GM21717 (cell line): ENCODE measurements around the gene MLXIPL.
"Not testable (repeated sequence)": the region's sequence is repeated elsewhere in the genome, so short reads cannot be mapped to it uniquely, and the experiment has no call there.

ENCODE experiments used
- ATAC-seq: cut with Tn5 transposase; IDR thresholded peaks from one replicate; pipeline ENCODE4 v1.9.1; 2021; ENCODE audit warnings: mild to moderate bottlenecking, moderate library complexity; ENCODE audit not compliant: unreplicated experiment

The MLXIPL gene

DNA sequence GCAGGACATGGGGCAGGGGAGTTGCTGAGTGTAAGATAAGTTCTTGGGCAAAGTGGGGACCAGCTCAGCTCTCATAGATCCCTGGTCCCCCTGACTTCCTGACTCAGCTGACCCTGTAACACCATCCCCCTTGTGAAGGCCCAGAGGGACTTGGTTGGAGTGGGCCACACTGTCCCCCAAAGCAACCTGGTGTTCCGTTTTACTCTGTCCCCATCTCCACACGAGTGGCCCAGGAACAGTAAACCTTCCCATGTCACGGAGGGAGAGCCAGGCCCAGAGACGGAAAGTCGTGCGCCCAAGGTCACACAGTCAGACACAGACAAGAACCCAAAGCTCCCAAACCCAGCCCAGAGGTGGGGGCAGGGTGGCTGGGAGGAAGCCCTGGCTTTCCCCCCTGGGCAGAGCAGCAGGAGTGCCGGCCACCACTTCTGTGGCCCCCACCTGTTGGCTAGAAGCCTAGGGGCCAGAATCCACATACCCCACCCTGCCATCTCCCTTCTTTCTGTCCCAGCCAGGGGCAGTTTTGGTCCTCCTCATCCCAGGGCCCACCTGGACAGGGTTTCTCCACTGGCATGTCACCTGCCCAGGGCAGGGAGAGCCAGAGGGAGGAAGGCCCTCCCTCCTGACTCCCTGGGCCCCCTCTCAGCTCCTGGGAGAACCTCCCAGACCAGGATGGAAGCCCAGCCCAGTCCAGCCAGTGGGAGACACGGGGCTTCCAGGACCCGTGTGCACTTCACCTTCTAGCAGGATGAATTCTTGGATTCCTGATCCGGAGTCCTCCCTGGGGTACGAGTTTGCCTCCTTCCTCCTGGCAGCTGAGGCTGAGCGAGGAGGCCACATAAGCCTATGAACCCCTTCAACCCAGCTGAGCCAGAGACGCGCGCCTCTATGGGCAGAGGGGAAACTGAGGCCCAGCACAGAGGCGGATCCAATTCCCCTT lies 22.7 kb upstream of the MLXIPL start:
- ATAC-seq, result no peak

DNA sequence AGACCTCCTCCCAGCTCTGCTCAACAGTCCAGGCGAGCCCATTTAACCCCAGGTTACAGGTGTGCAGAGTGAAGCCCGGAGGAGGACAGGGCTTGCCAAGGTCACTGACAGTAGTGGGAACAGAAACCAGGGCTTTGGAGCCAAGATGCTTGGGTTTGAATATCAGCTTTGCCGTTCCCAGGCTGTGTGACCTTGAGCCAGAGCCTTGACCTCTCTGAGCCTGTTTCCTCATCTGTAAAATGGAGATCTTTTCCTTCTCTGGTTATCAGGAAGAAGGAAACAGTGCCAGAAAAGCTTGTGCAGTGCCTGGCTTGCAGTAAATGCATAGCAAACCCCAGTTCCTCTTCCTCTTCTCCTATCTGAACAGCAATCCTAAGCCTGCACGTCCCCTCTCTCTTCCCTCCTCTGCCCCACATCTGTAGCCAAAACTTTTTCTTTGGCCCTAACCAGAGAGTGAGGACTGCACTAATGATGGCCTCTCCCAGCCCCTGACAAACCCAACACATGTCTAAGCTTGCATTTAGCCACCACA lies 21.4 kb upstream of the MLXIPL start:
- ATAC-seq, result no peak

DNA sequence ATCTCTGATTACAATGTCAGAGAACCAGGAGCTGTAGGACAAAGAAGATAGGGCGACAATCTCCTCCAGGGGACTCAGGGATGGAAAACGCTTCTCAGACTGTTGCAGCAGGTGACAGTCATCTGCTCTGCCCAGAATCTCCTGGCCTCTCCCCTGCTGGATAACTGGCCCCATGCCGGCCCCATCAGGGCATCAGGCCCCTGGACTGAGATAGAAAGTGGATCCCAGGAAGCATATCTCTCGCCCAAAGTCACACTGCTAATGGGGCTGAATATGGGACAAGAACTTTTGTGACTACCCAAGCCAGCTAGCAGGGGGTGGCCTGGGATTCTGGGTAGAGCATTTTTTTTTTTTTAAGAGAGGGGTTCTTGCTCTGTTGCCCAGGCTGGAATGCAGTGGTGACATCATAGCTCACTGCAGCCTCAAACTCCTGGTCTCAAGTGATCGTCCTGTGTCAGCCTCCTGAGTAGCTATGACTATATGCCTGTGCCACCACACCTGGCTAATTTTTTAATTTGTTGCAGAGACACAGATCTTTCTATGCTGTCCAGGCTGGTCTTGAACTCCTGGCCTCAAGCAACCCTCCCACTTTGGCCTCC lies 20.5 kb upstream of the MLXIPL start:
- no peak for ATAC-seq

DNA sequence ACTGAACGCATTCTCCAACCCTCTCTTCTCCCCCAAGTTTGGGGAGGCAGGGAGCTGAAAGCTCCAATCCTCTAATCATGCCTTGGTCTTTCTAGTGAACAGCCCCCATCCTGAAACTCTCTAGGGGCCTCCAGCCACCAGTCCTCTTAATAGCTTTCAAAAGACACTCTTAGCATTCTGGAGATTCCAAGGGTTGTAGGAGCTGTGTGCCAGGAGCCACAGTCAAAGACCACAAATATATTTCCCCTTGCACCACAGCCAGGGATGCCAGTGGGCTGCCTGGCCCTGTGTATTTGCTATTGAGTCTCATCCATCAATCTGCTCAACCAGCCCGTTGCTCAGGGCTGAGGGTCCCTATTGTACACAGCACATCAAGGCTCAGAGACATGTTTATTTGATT lies 18.5 kb upstream of the MLXIPL start:
- ATAC-seq, result no peak

DNA sequence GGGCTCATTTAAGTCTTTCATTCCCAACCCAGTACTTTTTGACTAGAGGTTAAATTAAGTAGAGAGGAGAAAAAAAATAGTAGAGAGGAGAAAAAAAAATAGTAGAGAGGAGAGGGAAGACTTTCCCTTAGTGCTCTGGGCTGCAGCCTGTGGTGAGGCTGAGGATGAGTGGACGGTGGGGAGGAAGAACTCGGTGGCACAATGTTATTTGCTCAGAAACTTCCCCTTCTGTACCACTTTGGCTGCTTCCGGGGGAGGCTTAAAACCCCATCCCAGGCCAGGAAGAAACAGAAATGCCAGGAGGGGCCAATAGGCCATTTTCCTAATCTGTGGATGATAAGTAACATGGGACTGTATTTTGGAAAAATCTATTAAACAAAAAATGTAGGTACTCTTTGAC lies 14.6 kb upstream of the MLXIPL start:
- ATAC-seq, result no peak

DNA sequence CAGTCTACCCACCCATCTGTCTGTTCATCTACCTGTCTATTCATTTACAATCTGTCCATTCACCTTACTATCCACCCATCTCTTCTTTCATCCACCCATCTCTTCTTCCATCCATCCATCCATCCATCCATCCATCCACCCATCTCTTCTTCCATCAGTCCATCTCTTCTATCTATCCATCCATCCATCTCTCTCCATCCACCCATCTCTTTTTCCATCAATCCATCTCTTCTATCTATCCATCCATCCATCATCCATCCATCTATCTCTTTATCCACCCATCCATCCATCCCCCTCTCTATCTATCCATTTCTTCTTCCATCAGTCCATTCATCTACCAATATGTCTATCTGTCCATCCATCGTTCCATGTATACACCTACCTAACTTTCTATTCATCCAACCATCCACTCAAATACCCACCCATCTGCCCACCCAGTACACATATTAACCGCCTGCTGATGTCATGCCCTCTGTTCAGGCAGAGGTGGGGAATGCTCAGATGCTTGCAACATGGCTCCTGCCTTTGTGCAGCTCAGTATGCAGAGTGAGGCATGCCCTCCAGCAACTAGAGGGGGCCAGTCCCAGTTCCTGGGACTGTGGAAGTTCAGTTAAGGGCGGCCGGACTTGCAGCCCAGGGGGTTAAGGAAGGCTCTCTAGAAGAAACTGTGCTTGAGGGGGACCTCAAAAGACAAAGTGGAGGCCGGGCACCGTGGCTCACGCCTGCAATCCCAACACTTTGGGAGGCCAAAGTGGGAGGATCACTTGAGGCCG lies 11.3 kb upstream of the MLXIPL start:
- ATAC-seq, result no peak

DNA sequence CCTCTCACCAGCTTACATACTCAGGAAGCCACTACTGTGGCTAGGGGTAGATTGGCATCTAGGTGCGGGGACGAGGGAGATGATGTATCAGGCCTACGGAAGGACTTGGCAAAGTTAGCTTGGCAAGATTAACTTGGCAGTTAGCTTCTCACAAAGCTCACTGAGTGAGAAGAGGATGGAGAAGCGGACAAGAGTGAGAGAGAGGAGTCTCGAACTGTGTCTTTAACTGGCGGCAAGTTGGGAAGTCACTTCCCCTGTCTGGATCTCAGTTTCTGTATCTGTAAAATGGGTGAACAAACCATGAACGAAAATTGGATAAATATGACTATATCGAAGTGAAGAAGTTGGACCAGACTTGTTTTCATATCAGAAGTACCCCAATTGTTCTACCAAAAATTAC lies 9.5 kb upstream of the MLXIPL start:
- no peak for ATAC-seq

DNA sequence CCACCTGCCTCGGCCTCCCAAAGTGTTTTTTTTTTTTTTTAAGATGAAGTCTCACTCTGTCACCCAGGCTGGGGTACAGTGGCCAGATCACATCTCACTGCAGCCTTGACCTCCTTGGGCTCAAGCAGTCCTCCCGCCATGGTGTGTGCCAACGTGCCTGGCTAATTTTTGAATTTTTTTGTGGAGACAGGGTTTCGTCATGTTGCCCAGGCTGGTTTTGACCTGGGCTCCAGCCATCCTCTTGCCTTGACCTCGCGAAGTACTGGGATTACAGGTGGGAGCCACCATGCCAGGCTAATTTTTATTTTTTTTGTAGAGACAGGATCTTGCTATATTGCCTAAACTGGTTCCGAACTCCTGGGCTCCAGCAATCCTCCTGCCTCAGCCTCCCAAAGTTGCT lies 9.0 kb upstream of the MLXIPL start:
- ATAC-seq, result no peak

DNA sequence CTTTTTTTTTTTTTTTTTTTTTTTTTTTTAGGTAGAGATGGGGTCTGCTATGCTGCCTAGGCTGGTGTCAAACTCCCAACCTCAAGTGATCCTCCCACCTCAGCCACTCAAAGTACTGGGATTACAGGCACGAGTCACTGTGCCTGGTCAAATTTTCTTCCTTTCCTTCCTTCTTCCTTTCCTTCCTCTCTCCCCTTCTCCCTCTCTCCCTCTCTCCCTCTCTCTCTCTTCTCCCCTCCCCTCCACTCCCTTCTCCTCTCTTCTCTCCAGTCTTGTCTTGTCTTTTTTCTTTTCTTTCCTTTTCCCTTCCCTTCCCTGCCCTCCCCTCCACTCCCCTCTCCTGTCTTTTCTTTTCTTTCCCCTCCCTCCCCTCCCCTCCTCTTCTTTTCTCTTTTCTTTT lies 7.2 kb upstream of the MLXIPL start:
- no peak for ATAC-seq

DNA sequence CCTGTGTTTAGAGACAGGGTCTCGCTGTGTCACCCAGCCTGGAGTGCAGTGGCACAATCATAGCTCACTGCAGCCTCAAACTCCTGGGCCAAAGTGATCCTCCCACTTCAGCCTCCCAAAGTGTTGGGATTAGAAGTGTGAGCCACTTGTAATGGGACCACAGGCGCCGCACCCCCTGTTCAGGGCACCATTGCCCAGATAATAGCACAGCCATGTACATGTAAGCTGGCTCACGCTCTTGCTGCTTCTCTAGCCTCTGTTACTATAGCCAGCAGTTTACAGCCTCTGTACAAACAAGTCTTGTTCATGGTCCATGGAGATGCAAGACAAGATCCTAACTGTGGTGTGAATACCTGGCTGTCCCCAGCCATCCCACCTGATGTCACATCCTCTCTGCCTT lies 4.2 kb upstream of the MLXIPL start:
- ATAC-seq, result no peak

DNA sequence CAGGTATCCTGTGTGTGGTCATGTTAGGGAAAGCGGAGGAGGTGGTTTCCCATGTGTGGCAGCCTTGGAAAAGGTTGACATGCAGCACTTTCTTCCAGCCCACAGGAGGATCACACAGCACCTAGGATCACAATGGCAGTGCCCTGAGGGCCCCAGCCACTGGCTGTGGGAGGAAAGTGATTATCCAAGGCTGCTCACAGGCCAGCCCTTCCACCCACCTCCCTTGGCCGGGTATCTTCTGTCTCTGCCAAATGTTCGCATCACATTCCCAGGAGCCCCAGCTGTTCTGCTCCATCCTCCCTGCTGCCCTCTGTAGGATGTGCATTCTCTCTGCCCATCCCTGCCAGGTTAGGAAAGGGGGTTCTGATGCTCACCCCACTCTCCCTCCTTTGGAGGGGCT lies 2.5 kb upstream of the MLXIPL start:
- ATAC-seq, result no peak

DNA sequence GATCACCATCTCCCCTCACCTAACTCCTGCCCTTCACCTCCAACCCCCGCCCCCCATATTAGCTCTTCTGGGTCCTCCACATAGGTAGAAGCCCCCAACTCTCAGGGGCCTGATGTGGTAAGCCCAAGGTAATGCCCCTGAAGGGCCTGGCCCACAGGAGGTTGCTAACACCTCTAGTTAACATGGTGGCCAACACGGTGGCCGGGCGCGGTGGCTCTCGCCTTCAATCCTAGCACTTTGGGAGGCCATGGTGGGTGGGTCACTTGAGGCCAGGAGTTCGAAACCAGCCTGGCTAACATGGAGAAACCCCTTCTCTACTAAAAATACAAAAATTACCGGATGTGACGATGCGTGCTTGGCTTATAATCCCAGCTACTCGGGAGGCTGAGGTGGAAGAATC lies 954 bp upstream of the MLXIPL start:
- ATAC-seq, result no peak

DNA sequence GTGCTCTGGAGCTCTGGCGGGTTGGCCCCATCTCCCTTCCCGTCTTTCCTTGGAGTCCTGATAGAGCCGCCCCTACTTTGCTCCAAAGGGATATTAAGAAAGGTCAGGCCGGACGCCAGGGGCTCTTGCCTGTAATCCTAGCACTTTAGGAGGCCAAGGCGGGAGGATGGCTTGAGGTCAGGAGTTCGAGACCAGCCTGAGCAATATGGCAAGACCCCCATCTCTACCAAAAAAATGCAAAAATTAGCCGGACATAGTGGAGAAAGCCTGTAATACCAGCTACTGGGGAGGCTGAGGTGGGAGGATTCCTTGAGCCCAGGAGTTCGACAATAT lies 313 bp upstream of the MLXIPL start:
- no peak for ATAC-seq

DNA sequence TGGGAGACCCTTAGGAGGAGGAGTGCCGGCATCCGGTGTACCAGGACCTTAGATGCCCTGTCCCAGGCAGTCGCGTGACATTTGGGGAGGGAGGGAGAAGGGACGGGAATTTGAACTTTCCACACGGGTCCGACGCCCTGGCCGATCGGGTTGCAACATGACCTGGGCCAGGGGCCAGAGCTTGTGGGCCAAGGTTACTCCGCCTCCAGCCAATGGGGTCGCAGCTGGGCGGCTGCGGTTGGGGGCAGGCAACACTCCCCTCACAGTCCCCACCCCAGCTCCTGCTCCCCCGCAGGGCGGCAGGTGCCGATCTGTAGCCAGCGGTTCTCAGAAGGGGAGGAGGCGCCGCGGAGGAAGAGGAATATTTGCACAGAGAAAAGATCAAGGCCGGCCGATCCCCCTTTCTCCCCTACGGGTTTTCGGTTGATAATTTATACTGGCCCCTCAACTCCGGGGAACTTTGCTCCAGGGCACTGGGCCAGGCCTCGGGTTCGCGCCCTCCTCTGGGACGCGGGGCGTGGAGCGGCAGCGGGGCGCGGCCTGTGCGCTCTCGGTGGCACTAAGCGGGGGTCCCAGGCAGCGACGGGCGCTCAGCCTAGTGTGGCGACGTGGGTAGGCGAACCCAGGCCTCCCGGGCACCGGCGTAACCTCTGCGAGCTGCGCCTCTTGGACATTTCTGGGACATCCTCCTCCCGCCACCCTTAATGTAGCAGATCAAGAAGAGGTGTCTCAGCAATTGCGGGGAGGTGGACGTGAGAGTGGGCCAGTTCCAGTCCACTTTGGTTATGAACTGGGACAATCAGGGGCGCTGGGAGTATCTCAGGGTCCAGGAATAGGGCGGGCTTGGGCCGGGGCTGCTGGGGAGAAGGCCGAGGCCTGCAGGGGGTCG lies 1.2 kb downstream of the MLXIPL start:
- ATAC-seq, result no peak

DNA sequence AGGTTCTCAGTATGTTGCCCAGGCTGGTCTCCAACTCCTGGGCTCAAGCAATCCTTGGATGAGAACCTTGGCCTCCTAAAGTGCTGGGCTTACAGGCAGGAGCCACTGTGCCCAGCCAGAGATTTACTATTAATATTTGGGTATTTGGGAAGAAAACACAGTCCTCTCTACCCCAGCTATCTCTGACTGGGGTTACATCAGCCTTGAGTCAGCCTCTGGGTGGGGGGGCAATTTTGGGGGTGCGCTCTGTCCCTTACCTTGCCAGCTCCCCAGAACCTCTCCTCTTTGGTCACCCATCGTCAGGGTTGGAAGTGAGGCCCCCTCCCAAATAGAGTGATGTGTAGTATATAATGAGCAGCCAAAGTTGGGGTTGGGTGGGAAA lies 1.8 kb downstream of the MLXIPL start:
- ATAC-seq, result no peak

DNA sequence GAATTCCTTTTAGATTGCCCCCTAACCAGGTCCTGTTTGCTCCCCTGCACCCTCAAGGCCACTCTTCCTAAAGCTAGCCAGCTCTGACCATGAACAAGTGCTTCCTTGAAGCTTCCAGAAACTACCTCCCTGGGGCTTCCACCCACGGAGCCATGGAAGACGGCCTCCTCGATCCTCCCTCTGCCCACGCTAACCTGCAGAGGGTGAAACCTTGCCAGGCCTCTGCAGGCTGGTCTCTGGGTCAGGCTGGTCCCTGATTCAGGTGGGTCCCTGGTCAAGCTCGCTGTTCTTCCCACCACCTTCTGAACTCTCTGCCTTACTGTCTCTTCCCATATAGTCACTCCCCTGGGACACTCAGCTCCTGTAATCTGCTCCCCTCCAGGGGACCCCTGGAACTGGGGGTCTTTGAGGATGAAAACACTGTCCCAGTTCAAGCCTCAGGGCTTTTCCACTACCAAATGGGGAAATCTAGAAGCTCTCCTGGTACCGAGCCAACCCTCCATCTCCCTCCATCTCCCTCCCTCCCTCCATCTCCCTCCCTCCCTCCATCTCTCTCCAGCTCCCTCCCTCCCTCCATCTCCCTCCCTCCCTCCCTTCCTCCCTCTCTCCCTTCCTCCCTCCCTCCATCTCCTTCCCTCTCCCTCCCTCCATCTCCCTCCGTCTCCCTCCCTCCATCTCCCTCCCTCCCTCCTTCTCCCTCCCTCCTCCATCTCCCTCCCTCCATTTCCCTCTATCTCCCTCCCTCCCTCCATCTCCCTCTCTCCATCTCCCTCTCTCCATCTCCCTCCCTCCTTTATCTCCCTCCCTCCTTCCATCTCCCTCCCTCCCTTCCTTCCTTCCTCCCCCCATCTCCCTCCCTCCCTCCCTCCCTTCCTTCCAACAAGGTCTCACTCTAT lies 2.9 kb downstream of the MLXIPL start:
- ATAC-seq, result no peak

DNA sequence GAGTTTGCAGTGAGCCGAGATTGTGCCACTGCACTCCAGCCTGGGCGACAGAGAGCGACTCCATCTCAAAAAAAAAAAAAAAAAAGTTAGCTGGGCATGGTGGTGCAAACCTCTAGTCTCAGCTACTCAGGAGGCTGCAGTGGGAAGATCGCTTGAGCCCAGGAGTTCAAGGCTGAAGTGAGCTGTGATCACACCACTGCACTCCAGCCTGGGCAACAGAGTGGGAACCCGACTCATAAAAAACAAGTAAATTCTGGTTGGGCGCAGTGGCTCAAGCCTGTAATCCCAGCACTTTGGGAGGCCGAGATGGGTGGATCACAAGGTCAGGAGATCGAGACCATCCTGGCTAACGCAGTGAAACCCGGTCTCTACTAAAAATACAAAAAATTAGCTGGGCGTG lies 4.9 kb downstream of the MLXIPL start:
- ATAC-seq, result not testable (repeated sequence)

DNA sequence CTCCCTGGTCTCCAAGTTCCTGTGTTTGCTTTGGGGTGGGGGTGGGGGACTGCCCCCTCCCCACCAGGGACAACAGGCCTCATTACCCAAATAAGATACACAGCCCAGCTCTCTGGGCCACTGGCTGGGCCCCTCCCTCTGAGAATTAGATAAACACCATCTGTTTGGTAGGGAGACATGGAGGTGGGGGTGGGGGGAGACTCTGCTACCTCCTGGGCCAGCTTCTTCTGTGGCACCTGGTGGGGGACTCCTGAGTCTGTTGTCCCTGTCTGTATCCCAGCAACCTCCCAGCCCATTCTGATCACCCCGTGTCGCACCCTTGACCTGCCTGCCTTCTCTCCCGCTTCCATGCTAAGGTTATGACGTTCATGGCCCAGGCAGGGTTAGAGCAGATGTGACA lies 5.8 kb downstream of the MLXIPL start:
- no peak for ATAC-seq

DNA sequence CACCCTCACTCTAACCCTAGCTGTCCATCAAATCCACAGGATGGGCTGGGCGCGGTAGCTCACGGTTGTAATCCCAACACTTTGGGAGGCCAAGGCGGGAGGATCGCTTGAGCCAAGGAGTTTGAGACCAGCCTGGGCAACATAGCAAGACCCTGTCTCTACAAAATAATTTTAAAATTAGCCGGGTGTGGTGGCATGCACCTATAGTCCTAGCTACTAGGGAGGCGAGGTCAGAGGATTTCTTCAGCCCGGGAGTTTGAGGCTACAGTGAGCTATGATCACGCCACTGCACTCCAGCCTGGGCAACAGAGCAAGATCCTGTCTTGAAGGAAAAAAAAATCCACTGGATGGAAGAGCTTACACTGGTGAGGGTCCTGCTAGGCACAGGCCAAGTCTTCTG lies 6.8 kb downstream of the MLXIPL start:
- ATAC-seq, result not testable (repeated sequence)

DNA sequence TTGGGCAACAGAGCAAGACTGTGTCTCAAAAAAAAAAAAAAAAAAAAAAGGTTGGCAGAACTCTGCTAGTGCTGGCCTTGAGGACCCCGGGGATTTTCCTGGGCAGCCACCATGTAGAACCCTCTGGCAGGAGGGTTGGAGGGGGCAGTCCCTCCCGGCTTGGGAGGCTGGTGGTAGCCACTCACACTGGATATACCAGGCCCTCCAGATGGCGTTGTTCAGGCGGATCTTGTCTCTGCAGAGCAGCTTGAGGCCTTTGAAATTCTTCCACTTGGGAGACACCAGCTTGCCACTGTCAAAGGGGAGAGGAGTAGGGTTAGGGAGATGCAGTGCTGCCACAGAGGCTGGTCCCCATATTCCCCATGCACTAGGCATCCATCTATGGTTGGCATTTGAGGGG lies 8.4 kb downstream of the MLXIPL start:
- no peak for ATAC-seq
